Neural progenitor cell (in vitro differentiated cells): Measurements from ENCODE around the gene C11orf86. TPM values are rescaled to one million over a fixed set of nuclear protein-coding genes. Genes with fewer than 3 reads are reported as not detected.
A peak's percentile ranks its signal among the peaks of the same experiment; 100 is the strongest.
"Not testable (repeated sequence)": the region's sequence is repeated elsewhere in the genome, so short reads cannot be mapped to it uniquely, and the experiment has no call there.

Experiments
- DNase-seq: peaks from one replicate; pipeline ENCODE4 v3.0.0-alpha.2; 2016; ENCODE audit warnings: low spot score
- H2AFZ ChIP-seq: fragments of 200-600 bp; sonication (generic); replicated peaks from 2 replicates; pipeline ENCODE4 v1.6.1; 2016; ENCODE audit warnings: antibody characterized with exemption
- H3F3A ChIP-seq: fragments of 200-600 bp; sonication (generic); 2 replicates; pipeline ENCODE4 v1.6.1; 2016; ENCODE audit warnings: antibody characterized with exemption, low read depth
- H3K27ac ChIP-seq: fragments of 200-600 bp; sonication (generic); 2 replicates; pipeline ENCODE4 v1.5.1; 2016; ENCODE audit warnings: mild to moderate bottlenecking
- H3K27me3 ChIP-seq: fragments of 200-600 bp; sonication (generic); 2 replicates; pipeline ENCODE4 v1.6.1; 2016; ENCODE audit warnings: mild to moderate bottlenecking, moderate library complexity
- H3K36me3 ChIP-seq: fragments of 200-600 bp; sonication (generic); 2 replicates; pipeline ENCODE4 v1.5.1; 2016
- H3K4me1 ChIP-seq: fragments of 200-600 bp; sonication (generic); 2 replicates; pipeline ENCODE4 v1.6.1; 2016; ENCODE audit warnings: mixed run types
- H3K4me2 ChIP-seq: fragments of 200-600 bp; sonication (generic); 2 replicates; pipeline ENCODE4 v1.6.1; 2016
- H3K4me3 ChIP-seq: fragments of 200-600 bp; sonication (generic); 2 replicates; pipeline ENCODE4 v1.5.1; 2016
- H3K79me2 ChIP-seq: fragments of 200-600 bp; sonication (generic); 2 replicates; pipeline ENCODE4 v1.6.1; 2016; ENCODE audit warnings: low read depth
- H3K9ac ChIP-seq: fragments of 200-600 bp; sonication (generic); 2 replicates; pipeline ENCODE4 v1.6.1; 2016
- H3K9me3 ChIP-seq: fragments of 200-600 bp; sonication (generic); 2 replicates; pipeline ENCODE4 v1.5.1; 2016; ENCODE audit warnings: low read depth
- H4K20me1 ChIP-seq: fragments of 200-600 bp; sonication (generic); 2 replicates; pipeline ENCODE4 v1.6.1; 2016; ENCODE audit warnings: low read depth
- H3K27ac Mint-ChIP-seq: 3 replicates; pipeline ENCODE4 v1.8.0; 2021; ENCODE audit warnings: mixed read lengths
- H3K27me3 Mint-ChIP-seq: 2 replicates; pipeline ENCODE4 v1.8.0; 2022; ENCODE audit warnings: low read depth, mild to moderate bottlenecking, inconsistent platforms, moderate library complexity, mixed read lengths; ENCODE audit not compliant: insufficient read depth
- H3K36me3 Mint-ChIP-seq: 3 replicates; pipeline ENCODE4 v1.8.0; 2021; ENCODE audit warnings: mixed read lengths
- H3K4me1 Mint-ChIP-seq: 3 replicates; pipeline ENCODE4 v1.8.0; 2021; ENCODE audit warnings: mixed read lengths
- H3K4me3 Mint-ChIP-seq: 3 replicates; pipeline ENCODE4 v1.8.0; 2021; ENCODE audit warnings: mild to moderate bottlenecking, moderate library complexity, mixed read lengths
- H3K9me3 Mint-ChIP-seq: 3 replicates; pipeline ENCODE4 v1.8.0; 2020; ENCODE audit warnings: mixed read lengths
- EZH2 ChIP-seq: fragments of 200-600 bp; sonication (generic); IDR thresholded peaks from 2 replicates; pipeline ENCODE4 v1.6.1; 2017; ENCODE audit warnings: antibody characterized with exemption, mild to moderate bottlenecking, moderate library complexity
- EZH2phosphoT487 ChIP-seq: fragments of 200-600 bp; sonication (generic); IDR thresholded peaks from 2 replicates; pipeline ENCODE4 v1.6.1; 2017; ENCODE audit warnings: antibody characterized with exemption
- total RNA-seq: library from RNA; depleted of rRNA; stranded (reverse); fragments of >200 nt; gene quantifications from 2 replicates; pipeline ENCODE4 v1.2.3, GENCODE V29; 2015; ENCODE audit warnings: low replicate concordance
- TF ChIP-seq, protein P1 (sequence below): fragments of 200-600 bp; sonication (generic); IDR thresholded peaks from 2 replicates; pipeline ENCODE4 v1.5.1; 2017; ENCODE audit warnings: antibody characterized with exemption, mild to moderate bottlenecking

C11orf86 gene
- total RNA-seq, 1 donor from 2014 or later = not detected

DNA sequence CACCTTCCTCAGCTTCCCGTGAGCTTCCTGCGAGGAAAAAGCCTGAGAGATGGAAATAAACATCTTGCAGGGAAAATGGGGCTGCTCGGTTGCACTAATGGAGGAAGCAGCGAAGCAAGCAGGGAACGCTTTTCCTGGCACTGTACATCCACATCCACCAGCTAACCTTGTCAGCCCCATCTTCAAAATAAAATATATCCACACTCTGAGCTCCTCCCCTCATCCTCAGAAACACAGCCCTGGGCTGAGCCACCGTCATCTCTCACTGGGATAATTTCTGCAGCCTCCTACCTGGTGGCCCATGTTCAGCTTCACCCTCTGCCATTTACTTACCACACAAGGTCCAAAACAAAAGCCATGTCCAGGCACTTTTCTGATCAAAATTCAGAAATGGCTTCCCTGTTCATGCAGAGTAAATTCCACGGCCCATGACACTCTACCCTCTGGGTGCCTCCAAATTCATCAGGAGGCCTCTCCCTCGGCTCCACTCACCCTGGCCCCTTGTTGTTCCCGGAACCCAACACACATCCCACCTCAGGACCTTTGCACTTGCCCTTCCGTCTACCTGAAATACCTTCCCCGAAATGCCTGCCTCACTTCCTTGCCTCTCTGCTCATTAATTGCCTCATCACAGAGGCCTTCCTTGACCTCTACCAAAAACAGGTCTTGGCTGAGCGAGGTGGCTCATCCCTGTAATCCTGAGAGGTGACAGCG is 13.0 kb downstream of the C11orf86 start:
- no peak overlapping the region for H2AFZ ChIP-seq
- no peak overlapping the region for H3K4me2 ChIP-seq
- H3K27me3 Mint-ChIP-seq = peaks cover 22% of the 10 kb centered on the region
- H3K9me3 Mint-ChIP-seq = no peaks in the 10 kb centered on the region
- H3K36me3 ChIP-seq = no peaks in the 10 kb centered on the region
- no peaks in the 10 kb centered on the region for H3F3A ChIP-seq
- H3K36me3 Mint-ChIP-seq = no peaks in the 10 kb centered on the region
- H3K4me1 Mint-ChIP-seq = peaks cover 16% of the 10 kb centered on the region
- no peaks in the 10 kb centered on the region for H3K27me3 ChIP-seq
- H3K79me2 ChIP-seq = no peaks in the 10 kb centered on the region
- no peaks in the 10 kb centered on the region for H3K4me1 ChIP-seq
- no peaks in the 10 kb centered on the region for H3K9me3 ChIP-seq
- no peak overlapping the region for H3K4me3 ChIP-seq
- H3K4me3 Mint-ChIP-seq = no peak overlapping the region
- H4K20me1 ChIP-seq = no peaks in the 10 kb centered on the region
- H3K27ac ChIP-seq = no peak overlapping the region
- TF ChIP-seq EZH2 = no peak
- no peak for TF ChIP-seq EZH2phosphoT487
- TF ChIP-seq, protein P1, sequence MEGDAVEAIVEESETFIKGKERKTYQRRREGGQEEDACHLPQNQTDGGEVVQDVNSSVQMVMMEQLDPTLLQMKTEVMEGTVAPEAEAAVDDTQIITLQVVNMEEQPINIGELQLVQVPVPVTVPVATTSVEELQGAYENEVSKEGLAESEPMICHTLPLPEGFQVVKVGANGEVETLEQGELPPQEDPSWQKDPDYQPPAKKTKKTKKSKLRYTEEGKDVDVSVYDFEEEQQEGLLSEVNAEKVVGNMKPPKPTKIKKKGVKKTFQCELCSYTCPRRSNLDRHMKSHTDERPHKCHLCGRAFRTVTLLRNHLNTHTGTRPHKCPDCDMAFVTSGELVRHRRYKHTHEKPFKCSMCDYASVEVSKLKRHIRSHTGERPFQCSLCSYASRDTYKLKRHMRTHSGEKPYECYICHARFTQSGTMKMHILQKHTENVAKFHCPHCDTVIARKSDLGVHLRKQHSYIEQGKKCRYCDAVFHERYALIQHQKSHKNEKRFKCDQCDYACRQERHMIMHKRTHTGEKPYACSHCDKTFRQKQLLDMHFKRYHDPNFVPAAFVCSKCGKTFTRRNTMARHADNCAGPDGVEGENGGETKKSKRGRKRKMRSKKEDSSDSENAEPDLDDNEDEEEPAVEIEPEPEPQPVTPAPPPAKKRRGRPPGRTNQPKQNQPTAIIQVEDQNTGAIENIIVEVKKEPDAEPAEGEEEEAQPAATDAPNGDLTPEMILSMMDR = no peak
- H3K9ac ChIP-seq = no peak overlapping the region
- H3K27ac Mint-ChIP-seq = no peak overlapping the region
- no peak for DNase-seq

DNA sequence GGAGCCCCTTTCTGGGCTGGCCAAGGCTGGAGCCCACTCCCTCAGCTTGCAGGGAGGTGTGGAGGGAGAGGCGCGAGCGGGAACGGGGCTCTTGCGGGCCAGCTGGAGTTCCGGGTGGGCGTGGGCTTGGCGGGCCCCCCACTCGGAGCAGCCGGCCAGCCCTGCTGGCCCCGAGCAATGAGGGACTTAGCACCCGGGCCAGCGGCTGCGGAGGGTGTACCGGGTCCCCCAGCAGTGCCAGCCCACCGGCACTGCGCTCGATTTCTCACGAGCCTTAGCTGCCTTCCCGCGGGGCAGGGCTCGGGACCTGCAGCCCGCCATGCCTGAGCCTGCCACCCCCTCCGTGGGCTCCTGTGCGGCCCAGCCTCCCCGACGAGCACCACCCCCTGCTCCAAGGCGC is 13.6 kb downstream of the C11orf86 start:
- H3K9me3 ChIP-seq, H3K4me1 ChIP-seq, H3K27ac Mint-ChIP-seq, H3K27ac ChIP-seq, H3K9me3 Mint-ChIP-seq, H3K36me3 ChIP-seq, H2AFZ ChIP-seq, H3K27me3 ChIP-seq, H4K20me1 ChIP-seq, H3K4me3 Mint-ChIP-seq, H3K79me2 ChIP-seq, H3K36me3 Mint-ChIP-seq, H3K9ac ChIP-seq, H3K4me2 ChIP-seq, H3K4me3 ChIP-seq, H3F3A ChIP-seq, DNase-seq: not testable (repeated sequence)
- Mint-ChIP-seq H3K4me1 (peaks cover 16% of the 10 kb centered on the region), H3K27me3 (peaks cover 21% of the 10 kb centered on the region)

DNA sequence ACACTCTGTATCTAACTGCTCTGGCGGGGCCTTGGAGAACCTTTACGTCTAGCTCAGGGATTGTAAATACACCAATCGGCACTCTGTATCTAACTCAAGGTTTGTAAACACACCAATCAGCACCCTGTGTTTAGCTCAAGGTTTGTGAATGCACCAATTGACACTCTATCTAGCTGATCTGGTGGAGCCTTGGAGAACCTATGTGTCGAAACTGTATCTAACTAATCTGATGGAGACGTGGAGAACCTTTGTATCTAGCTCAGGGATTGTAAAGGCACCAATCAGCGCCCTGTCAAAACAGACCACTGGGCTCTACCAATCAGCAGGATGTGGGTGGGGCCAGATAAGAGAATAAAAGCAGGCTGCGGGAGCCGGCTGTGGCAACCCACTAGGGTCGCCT is 14.3 kb downstream of the C11orf86 start:
- H3K27ac ChIP-seq, H3K27me3 ChIP-seq: not testable (repeated sequence)
- H3K27me3 Mint-ChIP-seq = peaks cover 20% of the 10 kb centered on the region

DNA sequence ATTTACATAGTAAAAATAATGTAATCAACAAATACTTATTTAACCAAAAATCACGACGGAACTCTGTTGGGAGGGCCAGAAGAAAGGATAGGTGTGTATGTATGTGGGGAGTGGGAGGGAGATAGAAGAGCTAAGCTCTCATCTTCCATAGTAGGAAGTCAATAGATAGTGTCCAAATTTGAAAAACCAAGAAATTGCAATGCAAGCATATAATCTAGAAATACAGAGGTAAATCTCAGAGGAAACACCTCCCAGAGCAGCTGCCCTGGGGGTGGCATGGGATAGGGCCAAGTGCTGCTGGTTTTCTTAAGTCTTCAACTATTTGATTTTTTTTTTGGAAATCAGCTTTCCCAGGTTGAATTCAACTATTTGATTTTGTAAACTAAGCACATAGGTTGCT is 16.9 kb downstream of the C11orf86 start:
- Histone ChIP-seq H2AFZ (no peak overlapping the region), H3K4me1 (no peaks in the 10 kb centered on the region), H3F3A (no peaks in the 10 kb centered on the region), H3K9ac (no peak overlapping the region), H3K79me2 (no peaks in the 10 kb centered on the region), H3K9me3 (no peaks in the 10 kb centered on the region), H3K4me2 (no peak overlapping the region), H3K27me3 (no peaks in the 10 kb centered on the region), H3K36me3 (no peaks in the 10 kb centered on the region), H3K27ac (no peak overlapping the region), H3K4me3 (no peak overlapping the region), H4K20me1 (no peaks in the 10 kb centered on the region)
- H3K27me3 Mint-ChIP-seq = peaks cover 19% of the 10 kb centered on the region
- no peaks in the 10 kb centered on the region for H3K36me3 Mint-ChIP-seq
- TF ChIP-seq EZH2phosphoT487 (no peak), EZH2 (no peak)
- TF ChIP-seq, protein P1 = no peak
- H3K9me3 Mint-ChIP-seq = no peaks in the 10 kb centered on the region
- H3K4me3 Mint-ChIP-seq = peak overlapping the region; percentile 17
- H3K4me1 Mint-ChIP-seq = peaks cover 15% of the 10 kb centered on the region
- no peak overlapping the region for H3K27ac Mint-ChIP-seq
- no peak for DNase-seq

More for the DNA sequence above, 14.3 kb downstream of the C11orf86 start:
- H3K27ac Mint-ChIP-seq, H3K9me3 ChIP-seq, DNase-seq, H3K79me2 ChIP-seq, H3K4me3 ChIP-seq, H3K36me3 Mint-ChIP-seq, H3K4me2 ChIP-seq, H4K20me1 ChIP-seq, H3K9me3 Mint-ChIP-seq, H3K9ac ChIP-seq, H3K36me3 ChIP-seq, H3F3A ChIP-seq, H2AFZ ChIP-seq, H3K4me3 Mint-ChIP-seq, H3K4me1 ChIP-seq: not testable (repeated sequence)
- H3K4me1 Mint-ChIP-seq = peaks cover 16% of the 10 kb centered on the region
